HG02840 (cell line): ENCODE results near the gene CFAP410.

Experiments used
- ATAC-seq: cut with Tn5 transposase; IDR thresholded peaks from one replicate; pipeline ENCODE4 v1.9.1; 2021; ENCODE audit warnings: mild to moderate bottlenecking, moderate library complexity, moderate number of reproducible peaks; ENCODE audit not compliant: unreplicated experiment, low FRiP score

The CFAP410 gene

DNA sequence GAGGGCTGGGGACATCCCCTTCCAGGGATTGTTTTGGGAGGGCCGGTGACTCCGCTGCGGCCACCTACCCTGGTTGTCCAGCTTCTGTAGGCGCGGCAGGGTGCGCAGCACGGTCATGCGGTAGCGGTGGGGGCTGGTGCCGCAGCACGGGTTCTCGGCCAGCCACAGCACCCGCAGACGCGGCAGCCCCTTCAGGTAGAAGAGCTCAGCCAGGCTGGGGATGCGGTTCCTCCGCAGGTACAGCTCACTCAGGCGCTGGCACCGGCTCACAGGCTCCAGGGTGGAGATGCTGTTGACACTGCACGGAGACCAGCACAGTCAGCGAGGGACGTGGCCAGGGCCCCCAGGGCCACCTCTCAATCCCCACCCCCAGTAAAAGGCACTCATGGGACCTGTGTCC, 6.2 kb downstream of the CFAP410 start:
- ATAC-seq = no peak

DNA sequence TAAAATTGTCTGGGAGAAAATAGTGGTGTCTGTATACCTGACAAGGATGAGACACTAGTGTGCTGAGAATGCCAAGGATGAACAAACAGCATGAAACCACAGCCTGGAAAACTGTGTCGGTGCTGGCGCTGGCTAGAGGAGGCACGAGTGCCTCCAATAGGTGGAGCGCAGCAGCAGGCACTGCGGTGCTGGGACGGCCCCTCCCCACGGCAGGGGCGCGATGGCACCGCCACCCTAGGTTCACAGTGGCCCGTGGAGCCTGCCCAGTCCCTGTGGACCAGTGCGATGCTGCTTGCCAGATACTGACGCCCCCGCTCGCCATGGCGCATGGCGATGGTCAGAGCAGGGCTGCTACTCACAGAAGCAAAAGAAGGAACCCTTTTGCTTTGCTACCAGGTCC, 6.8 kb downstream of the CFAP410 start:
- ATAC-seq = no peak

DNA sequence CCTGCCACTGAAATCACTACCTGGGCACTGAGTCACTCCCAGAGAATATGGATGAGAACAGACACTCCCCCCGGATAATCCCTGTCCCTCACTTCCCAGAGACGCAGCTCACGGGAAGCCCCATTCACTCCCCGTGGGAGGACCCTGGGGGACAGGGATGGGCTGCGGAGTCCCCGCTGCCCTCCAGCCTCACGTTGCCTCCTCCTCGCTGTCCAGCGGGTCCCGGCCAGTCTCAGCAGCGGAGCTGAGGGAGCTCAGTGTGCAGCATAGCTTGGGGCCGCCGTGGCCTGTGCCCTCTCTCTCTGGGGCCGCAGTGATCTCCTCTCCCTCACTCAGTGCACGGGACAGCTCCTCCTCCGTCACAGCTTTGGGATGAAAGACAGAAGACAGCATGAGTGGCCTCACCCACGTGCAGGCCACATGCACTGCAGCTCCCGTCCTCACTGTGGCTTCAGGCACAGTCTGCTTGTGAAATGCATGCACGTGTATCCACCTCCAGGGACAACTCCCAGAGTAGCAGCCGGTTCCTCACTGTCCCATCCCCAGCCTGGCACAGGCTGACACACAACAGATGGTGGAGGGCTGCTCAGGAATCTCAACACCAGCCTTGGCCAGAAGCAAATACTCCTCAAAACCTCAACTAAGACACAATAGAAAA, 7.4 kb downstream of the CFAP410 start:
- ATAC-seq = no peak

DNA sequence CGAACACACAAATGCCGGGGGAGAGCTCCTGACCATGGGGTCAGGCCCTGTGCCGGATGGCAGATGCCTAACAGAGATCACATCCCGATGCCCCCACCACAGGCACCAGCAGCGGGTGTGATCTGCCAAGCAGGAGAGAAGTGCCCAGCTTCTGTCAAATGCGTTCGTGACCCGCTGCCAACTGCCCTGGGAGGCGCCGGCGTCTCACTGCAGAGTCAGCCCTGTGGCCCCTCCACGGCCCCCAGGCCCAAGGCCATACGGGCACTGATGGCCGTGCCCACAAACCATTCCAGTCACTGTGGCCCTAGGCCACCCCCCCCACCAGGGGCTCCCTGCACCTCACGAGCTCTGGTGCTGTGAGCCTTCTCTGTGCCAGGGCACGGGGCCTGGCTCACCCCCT, 8.0 kb downstream of the CFAP410 start:
- ATAC-seq = no peak

DNA sequence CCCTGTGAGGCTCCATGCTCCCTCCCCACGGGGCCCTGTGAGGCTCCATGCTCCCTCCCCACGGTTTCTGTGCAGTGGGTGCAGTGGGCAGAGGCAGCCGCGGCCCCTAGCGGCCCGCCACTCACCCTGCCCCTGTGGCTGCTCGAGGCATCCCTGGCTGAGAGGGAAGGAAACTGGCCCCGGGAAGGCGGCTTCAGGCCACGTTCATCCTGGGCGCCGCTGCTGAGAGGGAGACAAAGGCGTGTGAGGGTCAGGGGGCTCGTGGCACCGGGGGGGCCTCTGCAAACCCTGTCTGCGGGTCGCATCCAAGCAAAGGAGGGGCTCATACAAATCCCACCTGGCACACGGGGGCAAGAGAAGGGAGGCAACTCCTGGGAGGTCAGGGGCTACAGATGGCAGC, 8.5 kb downstream of the CFAP410 start:
- ATAC-seq = no peak

DNA sequence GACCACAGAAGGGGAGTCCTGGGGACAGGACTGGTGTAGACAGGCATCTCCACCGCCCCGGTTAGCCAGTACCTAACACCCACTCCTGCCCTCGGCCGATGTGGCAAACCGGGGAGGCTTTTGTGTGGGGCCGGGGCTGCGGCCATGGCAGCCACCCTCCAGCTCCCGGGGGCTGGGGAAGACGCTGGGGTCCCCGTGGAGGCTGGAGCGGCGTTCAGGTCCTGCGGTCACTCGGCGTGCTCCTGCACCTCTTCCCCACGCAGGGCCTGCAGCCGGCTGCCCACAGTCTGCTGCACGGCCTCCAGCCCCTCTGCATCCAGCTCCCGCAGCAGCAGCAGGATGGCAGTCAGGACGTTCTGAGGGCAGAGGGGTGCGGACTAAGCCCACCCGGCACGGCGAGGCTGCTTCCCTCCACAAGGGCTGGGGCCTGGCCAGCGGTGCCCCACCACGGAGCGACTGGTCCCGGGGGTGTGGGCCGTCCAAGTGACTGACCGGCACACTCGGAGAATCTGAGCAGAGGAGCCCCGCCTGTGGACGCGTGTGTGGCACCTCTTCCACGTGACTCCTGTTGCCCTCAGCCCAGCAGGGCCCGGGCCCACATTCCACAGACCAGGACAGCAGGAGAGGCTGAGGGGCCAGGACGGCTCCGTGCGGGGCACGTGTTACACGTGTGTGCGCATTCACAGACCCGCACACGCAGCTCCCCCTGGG, 9.1 kb downstream of the CFAP410 start:
- ATAC-seq = no peak

DNA sequence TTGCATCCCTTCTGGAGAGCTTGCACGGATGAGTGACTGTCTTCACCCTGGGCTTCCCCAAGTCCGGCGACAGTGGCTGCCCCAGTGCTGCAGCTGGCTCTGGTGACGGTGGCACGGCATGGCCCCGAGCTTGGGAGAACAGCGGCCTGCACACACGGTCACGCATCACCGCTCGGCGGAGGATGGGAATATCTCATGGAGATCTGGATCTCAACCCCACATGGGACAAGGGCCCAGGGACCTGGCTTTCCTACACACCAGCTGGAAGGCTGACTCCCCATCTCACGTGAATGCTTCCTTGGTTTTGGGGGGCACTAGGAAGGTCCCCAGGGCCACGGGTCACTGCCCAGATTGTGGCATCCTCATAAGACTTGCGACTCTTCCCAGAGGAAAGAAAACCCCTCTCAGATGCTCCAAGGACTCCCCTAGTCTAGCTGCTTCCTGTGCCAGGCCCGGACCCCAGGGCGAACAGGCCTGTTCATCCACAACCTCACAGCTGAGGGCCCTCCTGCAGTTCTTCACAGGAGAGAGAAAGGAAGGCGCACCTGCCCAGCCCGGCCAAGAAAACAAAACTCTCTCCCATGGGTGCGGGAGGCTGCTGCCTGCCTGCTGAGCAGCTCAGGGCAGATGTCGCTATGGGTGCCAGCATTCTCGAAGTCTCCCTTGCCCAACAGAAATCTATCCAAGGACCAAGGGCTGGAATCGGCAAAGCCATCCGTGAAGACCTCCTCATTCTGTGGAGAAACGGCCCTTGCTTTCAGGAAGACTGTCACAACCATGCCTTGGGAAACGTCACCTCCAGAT, 9.9 kb downstream of the CFAP410 start:
- no peak for ATAC-seq

DNA sequence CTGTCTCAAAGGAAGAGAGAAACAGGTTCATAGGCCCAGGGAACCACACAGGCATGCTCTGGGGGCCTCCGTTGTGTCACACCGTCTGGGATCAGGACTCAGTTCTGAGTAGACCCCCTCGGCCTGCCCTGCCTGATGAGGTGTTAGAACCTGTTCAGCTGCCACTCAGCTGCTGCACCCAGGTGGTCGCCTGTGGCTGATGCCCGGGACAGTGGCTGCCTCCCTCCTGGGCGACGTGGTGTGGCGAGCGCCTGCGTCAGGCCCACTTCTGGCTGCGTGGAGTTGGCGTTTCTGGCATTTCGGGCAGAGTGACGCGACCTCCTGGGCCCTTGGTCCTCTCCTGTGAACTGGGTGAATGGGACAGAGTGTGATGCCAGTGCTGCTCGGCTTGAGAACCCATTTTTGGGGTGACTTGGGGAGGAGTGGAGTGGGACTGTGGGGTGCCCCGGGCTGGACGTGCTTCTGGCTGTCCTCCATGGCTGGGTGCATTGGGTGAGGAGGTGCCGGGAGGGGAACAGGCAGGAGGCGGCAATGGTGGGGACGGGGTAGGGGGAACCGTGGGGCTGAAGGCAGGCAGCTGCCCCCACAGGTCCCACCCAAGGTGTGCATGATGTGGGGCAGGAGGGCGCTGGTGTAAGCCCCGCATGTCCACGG, 10.8 kb downstream of the CFAP410 start:
- ATAC-seq = no peak

DNA sequence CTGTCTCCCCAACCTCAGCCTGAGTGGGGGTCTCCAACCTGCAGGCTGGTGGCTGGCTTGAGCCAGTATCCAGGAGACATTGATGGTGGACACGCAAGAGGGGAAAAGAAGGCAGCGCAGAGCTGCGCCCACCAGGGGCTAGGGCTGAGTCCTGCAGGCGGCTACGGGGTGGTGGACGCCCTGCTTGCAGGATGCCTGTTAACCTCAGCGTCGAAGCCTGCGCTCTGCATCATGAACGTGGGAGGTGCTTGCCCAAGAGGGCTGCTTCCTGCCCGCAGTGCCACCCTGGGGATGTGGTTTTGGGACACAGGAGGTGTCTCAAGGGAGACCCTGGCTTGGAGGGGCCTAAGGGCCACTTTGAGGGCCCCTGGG, 11.6 kb downstream of the CFAP410 start:
- ATAC-seq = no peak

DNA sequence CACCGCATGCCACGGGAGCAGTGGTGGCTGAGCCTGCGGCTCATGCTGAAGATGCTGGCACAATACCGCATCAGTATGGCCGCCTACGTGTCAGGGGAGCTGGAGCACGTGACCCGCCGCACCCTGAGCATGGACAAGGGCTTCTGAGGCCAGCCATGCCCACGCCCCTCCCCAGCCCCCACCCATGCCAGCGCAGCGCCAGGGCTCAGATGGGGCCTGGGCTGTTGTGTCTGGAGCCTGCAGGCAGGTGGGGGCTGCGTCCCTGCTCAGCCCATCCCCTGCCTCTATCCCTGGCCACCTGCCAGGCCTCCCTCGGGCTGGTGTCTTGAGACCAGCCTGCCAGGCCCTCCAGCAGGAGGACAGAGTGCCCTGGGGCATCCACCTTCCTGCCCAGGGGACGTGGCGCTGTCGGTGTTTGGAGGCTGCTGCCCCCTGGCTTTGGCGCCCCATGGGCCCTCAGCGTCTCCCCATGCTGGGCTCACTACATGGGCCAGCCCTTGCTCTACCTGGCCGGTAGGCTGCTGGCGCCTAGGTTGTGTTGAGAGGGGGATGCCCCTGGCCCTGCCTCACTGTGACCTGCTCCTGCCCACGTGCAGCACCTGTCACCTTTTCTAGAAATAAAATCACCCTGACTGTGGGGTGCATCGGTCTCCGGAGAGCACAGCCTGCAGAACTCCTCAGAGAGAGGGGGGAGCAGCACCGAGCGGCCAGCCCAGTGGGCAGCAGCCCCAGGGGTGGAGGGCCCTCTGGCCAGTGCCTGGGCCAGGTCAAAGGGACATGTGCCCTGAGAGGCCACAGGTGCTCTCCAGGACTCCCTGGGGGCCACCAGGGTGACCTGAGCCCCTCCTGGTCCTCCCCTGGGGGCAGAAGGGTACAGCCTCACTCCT, 12.2 kb downstream of the CFAP410 start:
- no peak for ATAC-seq

DNA sequence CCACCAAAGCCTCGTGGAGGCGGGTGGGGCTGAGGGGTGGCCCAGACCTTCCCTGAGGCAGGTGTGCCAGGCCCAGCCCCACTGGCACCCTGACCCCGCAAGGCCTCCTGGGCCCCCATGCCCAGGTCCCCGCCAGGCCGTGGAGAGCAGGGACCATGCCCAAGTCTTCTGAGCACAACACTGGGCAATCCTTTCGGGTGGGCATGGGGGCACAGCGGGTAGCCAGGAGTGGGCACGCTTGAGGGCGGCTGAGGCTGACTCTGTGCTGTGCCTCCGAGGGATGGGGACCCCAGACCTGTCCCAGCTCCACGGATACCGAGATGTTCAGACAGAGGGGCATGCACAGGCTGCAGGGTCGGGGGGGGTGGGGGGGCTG, 12.9 kb downstream of the CFAP410 start:
- ATAC-seq = no peak

DNA sequence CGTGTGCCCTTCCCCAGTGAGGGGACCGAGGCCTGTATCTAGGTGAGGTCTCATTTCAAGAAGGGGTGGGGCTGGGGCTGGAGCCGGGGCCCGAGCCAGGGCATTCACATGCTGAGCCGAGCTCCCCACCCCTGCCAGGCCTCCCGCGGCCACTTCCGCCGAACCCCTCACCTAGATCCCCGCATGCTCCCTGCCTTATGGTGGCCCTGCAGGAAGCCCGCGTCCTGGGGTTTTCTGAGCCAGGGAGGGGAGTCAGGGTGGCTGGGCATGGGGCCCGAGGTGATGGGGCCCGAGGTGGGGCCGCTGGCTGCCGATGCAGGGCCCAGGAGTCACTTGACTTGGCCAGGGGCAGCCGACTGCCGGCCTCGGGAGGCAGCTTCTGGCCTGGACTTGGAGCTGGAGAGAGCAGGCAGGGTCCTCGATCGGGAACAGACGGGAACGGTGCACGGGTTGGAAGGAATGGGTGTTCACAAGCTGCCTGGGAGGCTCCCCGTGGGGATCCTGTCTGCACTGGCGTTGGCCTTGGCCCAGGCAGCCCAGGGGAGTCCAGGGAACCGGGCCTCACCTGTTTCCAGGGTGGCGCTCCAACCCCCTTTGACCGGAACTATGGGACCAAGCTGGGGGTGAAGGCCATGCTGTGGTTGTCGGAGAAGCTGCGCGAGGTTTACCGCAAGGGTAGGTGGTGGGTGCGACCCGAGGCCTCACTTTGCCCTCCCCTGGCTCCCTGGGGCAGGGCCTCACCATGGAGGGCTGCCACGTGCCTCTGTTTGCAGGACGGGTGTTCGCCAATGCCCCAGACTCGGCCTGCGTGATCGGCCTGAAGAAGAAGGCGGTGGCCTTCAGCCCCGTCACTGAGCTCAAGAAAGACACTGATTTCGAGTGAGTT, 13.6 kb downstream of the CFAP410 start:
- no peak for ATAC-seq

DNA sequence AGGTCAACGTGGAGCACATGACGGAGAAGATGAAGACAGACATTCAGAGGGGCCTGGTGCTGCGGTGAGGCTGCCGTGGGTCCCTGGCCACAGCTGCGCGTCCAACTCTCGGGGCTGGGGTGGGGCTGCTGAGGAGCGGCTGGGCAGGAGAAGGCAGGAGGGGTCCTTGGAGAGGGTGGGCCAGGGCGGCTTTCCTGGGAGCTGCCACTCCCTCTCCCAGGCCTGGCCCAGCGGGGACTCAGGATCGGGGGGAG, 14.4 kb downstream of the CFAP410 start:
- ATAC-seq = no peak

DNA sequence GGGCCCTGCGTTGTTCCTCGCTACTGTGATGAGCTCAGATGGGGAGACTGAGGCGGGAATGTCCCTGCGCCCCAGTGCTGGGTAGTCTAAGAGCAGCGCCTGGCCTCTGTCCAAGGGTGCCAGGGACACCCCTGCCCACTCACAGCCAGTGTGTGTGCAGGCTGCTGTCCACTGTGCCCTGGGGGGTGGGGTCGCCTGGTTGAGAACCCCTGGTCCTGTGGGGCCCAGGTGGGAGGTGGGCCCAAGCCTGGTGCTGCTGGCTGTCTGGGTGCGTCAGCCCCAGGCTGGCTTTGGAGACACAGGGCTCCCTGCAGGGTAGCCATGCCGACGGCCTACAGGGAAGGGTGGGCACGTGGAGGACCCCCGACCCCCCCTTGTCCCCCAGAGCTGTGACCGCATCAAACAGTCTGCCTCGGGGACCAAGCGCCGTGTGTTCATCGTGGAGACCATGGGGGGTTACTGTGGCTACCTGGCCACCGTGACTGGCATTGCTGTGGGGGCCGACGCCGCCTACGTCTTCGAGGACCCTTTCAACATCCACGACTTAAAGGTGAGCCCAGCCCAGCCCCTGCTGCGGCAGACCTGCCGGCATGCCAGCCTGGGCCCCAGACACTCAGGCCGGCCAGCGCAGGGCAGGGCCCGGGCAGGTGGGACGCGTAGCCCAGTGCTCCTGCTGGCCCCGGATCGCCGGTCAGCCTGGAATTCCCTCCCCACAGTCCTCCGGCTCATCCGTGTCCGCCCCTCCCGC, 14.9 kb downstream of the CFAP410 start:
- no peak for ATAC-seq

DNA sequence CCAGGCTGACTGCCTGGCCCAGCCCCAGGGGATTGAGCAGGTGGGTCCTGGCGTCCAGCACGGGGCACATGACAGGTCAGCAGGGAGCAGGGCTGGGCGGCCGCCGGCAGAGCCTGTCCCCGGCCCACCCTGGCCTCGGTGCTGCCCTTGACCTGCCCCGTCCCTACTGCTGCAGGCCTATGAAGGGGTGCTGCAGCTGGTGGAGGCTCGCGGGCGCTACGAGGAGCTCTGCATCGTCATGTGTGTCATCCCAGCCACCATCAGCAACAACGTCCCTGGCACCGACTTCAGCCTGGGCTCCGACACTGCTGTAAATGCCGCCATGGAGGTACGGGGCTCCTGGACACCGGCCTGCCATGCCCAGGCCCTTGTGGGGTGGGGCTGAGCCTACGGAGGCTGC, 15.6 kb downstream of the CFAP410 start:
- no peak for ATAC-seq

DNA sequence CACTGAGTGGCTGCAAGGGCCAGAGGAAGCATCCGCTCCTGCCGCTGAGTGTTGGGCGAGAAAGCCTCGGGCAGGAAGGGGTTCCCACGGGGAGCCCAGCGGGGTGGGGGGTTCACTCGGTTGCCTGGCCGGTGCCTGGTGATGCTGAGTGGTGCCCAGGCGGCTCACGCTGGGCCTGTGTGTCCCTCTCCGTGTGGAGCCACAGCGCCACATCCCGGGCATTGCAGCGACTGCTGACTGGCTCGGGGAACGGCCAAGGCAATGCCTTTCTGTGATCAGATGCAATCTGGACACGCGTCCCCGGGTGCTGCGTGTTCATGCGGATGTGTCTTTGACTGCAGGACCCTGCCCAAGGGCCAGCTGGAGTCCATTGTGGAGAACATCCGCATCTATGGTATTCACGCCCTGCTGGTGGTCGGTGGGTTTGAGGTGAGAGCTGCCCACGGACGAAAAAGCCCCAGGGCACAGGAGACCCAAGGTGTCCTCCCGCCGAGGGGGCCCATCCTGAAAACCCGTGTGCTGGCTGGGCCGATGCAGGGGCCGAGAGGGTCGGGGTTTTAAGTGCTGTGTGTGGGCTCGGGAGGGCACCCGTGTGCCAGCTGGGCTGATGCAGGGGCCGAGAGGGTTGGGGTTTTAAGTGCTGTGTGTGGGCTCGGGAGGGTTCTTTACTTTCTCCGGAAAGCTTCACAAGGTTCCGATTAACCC, 16.4 kb downstream of the CFAP410 start:
- no peak for ATAC-seq

DNA sequence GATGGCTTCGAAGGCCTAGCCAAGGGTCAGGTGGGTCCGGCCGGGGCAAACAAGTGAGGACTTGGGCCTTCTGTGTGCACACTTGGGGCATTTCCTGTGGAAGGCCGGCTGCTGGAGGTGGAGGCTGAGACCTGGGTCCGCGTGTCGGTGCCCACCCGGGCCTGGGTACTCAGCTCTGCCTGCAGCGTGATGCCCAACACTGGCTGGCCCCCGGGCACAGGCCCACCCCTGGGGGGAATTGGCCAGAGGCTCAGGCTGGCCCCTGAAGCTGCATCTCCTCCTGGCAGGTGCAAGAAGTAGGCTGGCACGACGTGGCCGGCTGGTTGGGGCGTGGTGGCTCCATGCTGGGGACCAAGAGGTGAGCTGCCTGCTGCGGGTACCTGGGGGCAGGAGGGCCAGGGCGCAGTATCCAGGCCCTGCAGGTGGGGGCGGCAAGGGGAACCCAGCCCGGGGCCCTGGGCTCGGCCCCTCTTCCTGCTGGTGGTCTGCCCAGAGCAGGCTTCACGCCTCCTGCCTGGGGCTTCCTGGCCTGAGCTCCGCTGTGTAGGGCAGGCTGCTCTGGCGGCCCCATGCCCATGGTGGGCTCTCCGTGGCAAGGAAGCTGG, 17.2 kb downstream of the CFAP410 start:
- ATAC-seq = no peak

DNA sequence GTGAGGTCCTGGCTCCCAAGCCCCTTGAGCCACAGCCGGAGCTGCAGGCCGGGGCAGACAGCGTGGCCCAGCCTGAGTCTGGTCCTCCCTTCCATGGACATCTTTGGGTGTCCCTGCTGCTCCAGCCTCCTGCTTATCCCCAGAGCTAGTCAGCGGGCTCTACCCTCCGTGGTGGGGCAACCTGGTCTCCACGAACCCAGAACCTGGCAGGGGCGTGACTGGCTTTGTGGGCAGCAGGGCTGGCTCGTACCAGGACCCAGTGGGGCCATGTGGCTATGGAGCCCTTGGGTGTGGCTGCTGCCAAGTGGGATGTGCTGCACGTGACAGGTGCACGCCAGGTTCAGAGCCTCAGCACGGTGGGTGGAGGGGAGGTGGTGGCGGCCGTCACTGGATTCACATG, 18.3 kb downstream of the CFAP410 start:
- no peak for ATAC-seq
